Muscle layer of duodenum (tissue), 2 donors: ENCODE measurements around the gene ABHD16A.

Experiments
- H3K27ac ChIP-seq: one replicate; pipeline ENCODE4 v1.7.0; 2013; ENCODE audit warnings: mild to moderate bottlenecking, low read length
- H3K27me3 ChIP-seq: one replicate; pipeline ENCODE4 v1.7.0; 2013; ENCODE audit warnings: low read depth, mild to moderate bottlenecking, control low read depth, low read length
- H3K36me3 ChIP-seq, 2 donors: one replicate each; pipeline ENCODE4 v1.7.0; 2013; ENCODE audit warnings: low read length in 2 of 2, control low read depth in 1 of 2, mild to moderate bottlenecking in 1 of 2; ENCODE audit not compliant: insufficient read depth in 2 of 2, control insufficient read depth in 1 of 2
- H3K4me1 ChIP-seq, 2 donors: one replicate each; pipeline ENCODE4 v1.7.0; 2013; ENCODE audit warnings: low read length in 2 of 2, mild to moderate bottlenecking in 2 of 2, control low read depth in 1 of 2, moderate library complexity in 1 of 2; ENCODE audit not compliant: insufficient read depth in 2 of 2, control insufficient read depth in 1 of 2
- H3K4me3 ChIP-seq, 2 donors: one replicate each; pipeline ENCODE4 v1.7.0; 2013; ENCODE audit warnings: low read length in 2 of 2, low read depth in 1 of 2, mild to moderate bottlenecking in 1 of 2
- H3K9me3 ChIP-seq, 2 donors: one replicate each; pipeline ENCODE4 v1.7.0; 2013; ENCODE audit warnings: low read length in 2 of 2, control low read depth in 1 of 2, mild to moderate bottlenecking in 1 of 2; ENCODE audit not compliant: control insufficient read depth in 1 of 2
- donor health status: healthy.

ABHD16A gene

GRCh38 chr6:31640612-31641011 is 62.5 kb downstream of the ABHD16A start:
- H3K27me3 ChIP-seq, result no peaks in the 10 kb centered on the region
- H3K4me3 ChIP-seq, result no peak overlapping the region
- no peaks in the 10 kb centered on the region for H3K4me1 ChIP-seq
- peaks cover 79 to 97% of the 10 kb centered on the region in 2 donors for H3K36me3 ChIP-seq
- H3K9me3 ChIP-seq, result no peaks in the 10 kb centered on the region
- H3K27ac ChIP-seq, result no peak overlapping the region

- no peaks in the 10 kb centered on the region for H3K27me3 ChIP-seq
- H3K4me3 ChIP-seq, result no peak overlapping the region
- H3K4me1 ChIP-seq, result no peaks in the 10 kb centered on the region
- H3K9me3 ChIP-seq, result no peaks in the 10 kb centered on the region
- H3K27ac ChIP-seq, result no peak overlapping the region
- peaks cover 79 to 97% of the 10 kb centered on the region in 2 donors for H3K36me3 ChIP-seq
These were observed 63.7 kb downstream of the ABHD16A start for GRCh38 chr6:31639449-31639861.

- H3K27ac ChIP-seq, result no peak overlapping the region
- H3K27me3 ChIP-seq, result no peaks in the 10 kb centered on the region
- H3K36me3 ChIP-seq, result peaks cover 79 to 97% of the 10 kb centered on the region in 2 donors
- no peaks in the 10 kb centered on the region for H3K9me3 ChIP-seq
- H3K4me1 ChIP-seq, result no peaks in the 10 kb centered on the region
- H3K4me3 ChIP-seq, result no peak overlapping the region
These were observed 64.1 kb downstream of the ABHD16A start for GRCh38 chr6:31639043-31639442.
